GM10266 (cell line): Measurements from ENCODE around the gene CYFIP1.

Source experiments
- DNase-seq: peaks from one replicate; pipeline ENCODE4 v3.0.0; 2012; ENCODE audit errors: extremely low spot score
- CTCF ChIP-seq: IDR thresholded peaks from 2 replicates; pipeline ENCODE4 v1.5.1; 2012; ENCODE audit warnings: mild to moderate bottlenecking, low read depth; ENCODE audit not compliant: control insufficient read depth, insufficient read depth; ENCODE audit errors: missing control alignments

CYFIP1 gene

GRCh38 chr15:22967084-22967770, 12.9 kb downstream of the CYFIP1 start:
- no peak for TF ChIP-seq CTCF
- DNase-seq = no peak

GRCh38 chr15:22966321-22967083, 13.7 kb downstream of the CYFIP1 start:
- no peak for DNase-seq
- no peak for TF ChIP-seq CTCF

GRCh38 chr15:22963641-22964040, 16.5 kb downstream of the CYFIP1 start:
- no peak for DNase-seq
- TF ChIP-seq CTCF = no peak

- TF ChIP-seq CTCF = no peak
- no peak for DNase-seq
Observed at GRCh38 chr15:22962611-22963010, 17.6 kb downstream of the CYFIP1 start.

GRCh38 chr15:22961762-22962161, 18.4 kb downstream of the CYFIP1 start:
- TF ChIP-seq CTCF = no peak
- no peak for DNase-seq

- no peak for TF ChIP-seq CTCF
- no peak for DNase-seq
Observed at GRCh38 chr15:22960556-22960955, 19.6 kb downstream of the CYFIP1 start.

GRCh38 chr15:22960126-22960525, 20.0 kb downstream of the CYFIP1 start:
- DNase-seq = no peak
- TF ChIP-seq CTCF = no peak
